Stimulated activated CD8-positive, alpha-beta memory T cell treated with anti-CD3 and anti-CD28 coated beads, Interleukin-15, amount 100 ng/mL, for 48 hours (primary cell): ENCODE measurements around the gene TTC7B.

Experiments
- DNase-seq, 2 donors: peaks; one replicate each; pipeline ENCODE4 v3.0.0-alpha.2; 2020; ENCODE audit warnings: low read depth in 2 of 2

TTC7B gene

DNA sequence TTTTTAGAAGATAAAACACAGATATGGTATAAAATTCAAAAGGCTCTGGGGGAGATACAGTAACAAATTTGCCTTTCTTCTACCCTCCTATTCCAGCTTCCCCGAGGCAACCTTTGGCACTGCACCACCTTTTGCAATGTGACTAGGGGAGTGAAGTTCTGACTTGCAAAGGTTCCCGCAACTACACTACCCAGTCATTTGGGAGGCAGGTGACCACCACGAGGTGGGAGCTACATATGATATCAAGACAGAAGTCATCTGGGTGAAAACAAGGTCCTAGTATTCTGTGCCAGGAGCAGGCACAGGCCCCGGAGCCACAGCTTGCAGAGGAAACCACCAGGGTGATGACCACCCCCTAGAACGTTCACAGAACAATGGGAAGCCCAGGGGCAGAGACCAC is 141.5 kb downstream of the TTC7B start:
- no peak for DNase-seq

DNA sequence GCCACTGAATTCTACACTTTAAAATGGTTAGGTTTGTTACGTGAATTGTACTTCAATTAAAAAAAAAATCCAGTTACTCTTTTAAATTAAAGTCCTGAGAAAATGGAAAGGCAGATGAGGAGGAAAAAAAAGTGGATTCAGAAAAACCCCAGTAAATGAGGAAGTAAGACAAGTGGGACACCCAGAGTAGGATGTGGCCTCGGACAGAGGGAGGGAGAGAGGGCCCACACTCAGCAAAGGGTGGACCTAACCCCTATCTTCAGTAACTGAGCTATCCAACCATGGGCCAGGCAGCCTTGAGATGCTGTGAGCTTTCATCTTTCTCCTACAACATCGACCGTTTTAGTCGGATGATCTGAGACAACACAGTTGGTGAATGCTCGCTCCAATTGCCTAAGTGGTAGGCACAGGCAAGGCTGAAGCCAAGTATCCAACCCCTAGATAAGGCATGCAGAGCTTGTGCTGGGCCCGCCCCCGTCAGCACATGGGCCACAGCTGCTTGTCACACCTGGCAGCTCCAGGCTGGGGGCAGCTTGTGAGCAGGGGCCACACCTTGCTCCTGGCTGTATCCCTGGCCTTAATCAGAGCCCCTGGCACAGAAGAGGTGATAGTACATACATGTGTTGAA is 142.1 kb downstream of the TTC7B start:
- no peak for DNase-seq

DNA sequence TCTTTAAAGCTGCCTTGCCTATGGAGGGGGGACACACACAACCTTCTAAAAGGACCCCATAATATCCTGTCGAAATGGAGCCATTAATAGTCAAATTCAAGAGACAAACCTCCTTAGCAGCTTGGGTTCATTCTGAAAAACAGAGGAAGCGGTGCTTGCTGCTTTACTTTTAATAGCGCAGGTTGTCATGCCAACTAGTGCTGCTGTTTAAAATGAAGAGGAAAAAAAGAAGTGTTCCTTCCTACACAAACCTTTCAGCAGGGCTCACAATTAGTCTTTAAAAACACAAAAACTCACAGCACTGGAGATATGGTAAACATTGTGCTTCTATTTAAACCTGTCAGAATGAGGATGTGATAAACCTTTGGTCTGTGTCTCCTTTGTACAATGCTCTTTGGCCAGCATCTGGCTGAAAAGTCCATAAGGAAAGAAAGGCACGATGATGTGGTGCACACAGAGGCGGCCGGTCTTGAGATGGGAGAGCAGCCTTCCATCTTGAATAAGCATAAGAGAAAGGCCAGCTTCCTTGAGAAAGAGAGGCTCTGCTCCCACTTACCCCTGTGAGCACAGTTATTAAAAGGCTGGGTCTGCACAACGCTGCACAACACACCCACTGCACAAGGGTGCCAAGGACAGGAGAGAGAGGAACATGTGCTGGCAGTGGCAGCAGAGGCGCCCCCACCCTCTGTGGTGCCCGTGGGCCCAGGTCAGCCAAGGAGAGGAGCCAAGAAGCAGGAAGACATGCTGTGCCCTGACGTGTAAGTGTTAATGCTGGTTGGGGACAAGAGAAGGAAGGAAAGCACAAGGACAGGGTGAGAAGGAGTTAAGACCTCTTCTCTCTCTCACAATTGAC is 144.6 kb downstream of the TTC7B start:
- no peak for DNase-seq

DNA sequence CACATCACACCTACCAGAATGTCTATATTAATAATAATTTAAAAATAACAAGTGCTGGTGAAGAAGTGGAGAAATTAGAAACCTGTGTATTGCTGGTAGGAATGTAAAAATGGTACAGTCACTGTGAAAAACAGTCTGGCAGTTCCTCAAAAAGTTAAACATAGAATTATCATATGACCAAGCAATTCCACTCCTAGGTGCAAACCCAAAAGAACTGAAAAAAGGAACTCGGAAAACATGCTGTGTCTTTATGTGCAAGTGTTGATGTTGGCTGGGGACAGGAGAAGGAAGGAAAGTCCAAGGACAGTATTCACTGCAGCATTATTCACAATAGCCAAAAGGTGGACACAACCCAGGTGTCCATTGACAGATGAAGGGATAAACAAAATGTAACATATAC is 146.5 kb downstream of the TTC7B start:
- no peak for DNase-seq

DNA sequence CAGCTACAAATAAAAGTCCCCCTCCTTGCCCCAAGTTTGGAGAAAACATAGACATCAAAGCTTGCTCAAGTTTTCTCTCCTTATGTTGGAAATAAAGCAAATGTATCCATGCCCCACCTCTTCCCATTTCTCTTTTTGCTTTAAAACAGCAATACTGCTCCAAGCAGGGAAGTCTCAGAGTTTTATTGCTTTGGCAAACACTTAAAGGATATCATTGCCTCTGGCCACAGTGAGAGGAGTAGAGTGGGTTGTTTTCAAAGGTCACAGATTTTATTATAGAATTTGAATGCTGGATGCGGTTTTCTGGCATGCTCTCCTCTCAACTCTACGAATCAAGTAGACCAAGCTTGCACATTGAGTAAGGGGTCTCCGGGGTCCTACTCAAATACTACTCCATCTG is 149.7 kb downstream of the TTC7B start:
- no peak for DNase-seq

DNA sequence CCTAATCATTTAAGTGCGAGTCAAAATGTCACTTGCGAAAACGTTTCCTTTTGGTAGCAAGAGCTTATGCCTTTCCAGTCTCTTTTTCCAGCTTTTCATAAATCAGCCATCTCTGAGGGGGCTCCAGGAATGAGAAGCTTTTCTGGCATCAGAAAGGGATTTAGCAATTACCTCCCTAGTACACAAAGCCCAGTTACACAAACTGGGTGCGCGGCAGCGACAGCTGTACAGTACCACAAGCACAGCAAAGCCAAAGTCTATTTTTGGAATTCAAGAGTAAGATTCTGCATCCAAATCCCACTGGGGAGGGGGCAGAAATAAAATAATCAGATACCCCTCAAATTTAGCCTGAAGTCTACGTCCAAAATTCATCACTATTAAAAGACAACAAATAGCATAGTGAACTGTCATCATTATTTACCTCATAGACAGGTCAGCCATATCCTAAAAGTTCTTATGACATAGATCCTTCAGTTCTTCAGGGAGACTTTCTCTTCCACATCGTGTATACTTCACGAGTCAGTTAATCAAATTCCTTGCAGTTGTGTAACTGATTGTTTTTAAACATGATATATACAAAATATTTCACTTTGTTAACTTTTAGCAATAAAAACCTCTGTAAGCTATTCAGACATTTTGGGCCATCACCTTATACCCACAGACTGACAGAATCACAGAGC is 150.8 kb downstream of the TTC7B start:
- no peak for DNase-seq

DNA sequence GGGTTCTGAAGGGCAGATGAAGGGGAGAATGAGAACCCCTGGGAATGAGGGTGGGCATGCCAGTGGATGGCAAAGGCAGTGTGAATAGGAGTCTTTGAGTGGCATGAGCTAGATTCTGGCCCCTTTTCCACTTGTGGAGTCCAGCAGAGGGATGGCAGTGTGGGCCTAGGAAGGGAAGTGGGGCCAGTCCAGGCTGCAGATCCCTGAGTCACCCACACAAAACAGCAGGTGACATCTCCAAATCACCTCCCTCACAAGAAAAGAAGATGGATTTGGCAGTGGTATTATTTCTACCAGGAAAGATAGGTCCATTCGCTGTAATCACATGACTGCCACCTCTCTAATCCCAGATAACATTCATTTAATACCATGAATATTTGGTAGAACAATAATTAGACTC is 151.3 kb downstream of the TTC7B start:
- no peak for DNase-seq

DNA sequence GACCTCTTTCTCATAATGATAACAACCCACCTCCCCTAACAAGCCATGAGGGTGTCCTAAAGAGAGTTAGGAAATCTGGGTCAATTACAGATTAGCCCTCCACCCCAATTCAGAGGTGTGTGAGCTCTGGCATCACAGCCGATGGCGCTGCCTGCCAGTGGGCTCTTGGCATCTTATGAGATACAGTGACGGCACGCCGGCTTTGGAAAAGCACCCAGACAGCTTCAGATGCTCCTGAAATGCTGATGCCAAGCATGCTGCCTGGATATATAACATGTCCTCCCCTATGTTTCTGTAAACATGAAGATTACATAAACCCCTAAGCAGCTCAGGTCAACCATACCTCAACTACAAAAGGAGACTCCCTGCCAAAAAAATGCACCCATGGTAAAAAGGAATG is 152.6 kb downstream of the TTC7B start:
- no peak for DNase-seq

DNA sequence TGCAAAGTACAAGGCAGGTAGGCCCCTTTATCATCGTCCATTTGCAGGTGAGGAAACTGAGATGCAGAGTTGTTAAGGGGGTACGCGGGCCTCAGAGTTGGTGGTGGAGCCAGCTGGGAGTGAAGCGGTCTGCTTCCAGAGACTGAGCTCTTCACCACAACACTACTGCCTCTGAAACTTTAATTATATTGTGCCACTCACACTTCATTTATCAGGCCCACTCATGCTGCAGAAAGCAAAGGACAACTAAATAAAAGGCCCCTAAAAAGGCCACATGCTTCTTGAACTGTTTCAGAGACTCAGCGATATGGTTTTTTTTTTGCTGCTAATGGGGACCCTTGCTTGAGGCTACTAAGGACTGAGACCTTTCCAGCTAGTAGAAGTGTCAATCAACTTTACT is 153.1 kb downstream of the TTC7B start:
- no peak for DNase-seq

DNA sequence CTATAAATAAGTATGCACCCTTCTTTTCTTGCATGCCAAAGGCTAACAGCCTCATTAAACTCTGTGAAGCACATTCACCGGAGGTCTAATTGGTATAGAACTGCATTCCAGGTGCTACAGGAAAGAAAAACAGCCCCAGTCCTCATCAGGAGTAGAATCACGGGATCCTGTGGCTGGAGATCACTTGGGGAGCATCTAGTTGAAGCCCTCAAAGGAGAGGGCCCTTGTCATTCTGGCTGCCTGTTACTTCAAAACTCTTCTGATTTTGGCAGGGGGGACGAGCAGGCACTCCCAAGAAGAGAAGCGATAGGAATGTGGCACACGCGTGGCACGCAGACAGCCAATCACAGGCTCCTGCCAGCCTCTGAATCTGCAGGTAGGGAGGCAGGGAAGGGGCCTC is 154.4 kb downstream of the TTC7B start:
- DNase-seq: no peak

DNA sequence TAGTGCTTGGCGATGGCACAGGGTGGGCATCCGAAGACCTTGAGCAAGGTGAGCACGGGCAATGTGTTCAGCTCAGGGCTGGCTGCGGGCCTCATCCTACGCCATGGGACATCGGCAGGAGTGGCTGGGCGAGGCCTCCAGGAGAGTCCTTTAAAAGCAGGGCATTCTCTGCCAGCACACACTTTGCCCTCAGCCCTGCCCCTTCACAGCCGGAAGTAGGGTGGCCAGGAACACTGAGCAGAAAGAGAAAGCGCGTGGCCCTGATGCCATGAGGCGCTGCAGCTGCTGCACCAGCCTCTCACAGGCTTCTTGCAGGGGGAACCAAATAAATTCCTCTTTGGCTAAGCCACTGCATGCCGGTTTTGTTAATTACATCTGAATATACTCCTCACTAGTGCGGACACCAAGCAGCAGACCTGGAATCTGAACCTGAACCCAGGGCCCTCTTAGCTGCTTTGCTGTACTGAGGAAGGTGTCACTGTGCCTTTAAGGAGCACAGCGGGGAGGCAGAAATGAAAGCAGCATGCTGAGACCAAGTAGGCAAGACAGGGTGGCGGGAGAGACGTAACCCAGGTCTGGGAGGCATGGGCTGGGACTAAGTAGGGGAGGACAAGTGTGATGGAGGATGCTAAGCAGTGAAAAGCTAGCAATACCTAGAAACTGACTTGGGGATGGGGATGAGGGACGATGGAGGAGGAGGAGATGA is 155.2 kb downstream of the TTC7B start:
- no peak for DNase-seq

DNA sequence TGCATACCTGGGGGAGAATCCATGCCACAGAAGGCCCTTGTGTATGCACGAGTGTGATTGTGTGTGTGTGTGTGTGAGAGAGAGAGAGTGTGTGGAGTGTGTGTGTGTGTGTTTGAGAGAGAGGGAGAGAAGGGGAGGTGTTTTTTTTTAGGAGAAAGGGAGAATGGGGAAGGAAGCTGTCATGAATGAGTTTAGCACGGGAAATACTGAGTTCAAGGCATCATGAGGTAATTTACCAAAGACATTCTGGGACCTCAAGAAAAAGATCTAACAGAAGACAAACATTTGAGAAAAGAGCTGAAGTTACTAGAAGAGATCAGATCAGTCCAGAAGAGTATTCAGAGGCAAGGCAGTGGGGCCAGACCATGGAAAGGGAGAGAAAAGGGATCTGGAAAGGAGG is 157.1 kb downstream of the TTC7B start:
- DNase-seq: no peak

DNA sequence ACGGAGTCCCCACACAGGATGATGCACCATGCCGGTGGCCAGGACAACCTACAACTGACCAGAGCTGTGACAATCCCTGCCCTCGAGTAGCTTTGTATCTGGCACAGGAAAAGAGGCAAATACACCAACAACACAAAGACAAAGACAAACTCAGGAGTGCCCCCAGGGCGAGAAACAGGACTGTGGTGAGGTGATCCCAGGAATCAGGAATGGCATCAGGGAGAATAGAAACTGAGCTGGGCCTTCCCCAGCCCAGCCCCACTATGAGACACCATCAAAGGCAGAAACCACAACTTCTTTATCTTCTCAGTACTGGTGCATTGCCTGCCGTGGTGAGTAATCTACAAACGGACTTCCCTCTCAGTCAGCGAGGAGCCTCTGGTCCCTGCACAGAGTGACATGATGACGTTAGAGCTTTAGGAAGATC is 157.7 kb downstream of the TTC7B start:
- DNase-seq: peak in 1 of 2 donors; percentile 6

DNA sequence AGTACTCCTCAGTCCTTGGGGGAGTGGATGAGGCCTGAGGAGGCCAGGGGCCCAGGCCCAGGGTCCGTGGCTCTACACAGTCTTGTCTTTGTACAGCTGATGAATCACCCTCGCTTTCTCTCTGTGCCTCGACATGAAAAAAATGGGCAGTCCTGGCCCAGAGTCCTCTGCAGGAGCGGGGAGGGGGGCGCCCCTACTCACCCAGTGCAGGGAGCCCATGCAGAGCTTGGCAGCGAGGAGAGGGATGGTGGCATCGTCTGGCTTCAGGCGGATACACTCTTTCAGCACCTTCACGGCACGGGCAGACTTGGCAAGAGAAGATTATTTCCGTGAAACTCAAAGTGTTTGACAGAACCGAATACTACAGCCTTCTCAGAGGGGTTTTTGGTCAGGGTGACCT is 159.3 kb downstream of the TTC7B start:
- no peak for DNase-seq

DNA sequence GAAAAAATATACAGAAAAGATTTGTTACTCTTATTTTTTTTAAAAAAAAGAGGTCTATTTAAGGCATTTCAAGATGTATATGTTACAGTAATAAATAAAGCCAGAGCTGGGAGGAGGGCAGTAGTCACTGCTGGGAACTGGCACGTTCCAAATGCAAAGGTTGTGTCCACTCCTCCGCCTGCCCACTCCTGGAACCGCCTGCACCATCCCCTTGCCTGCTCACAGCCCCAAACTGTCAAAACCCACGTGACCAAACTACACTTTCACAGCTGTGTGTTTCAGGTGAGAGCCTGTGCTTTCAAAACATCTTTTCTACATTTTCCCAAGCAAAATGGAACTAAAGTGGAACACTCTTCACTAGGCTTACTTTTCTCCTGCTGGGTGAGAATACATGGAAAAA is 160.4 kb downstream of the TTC7B start:
- no peak for DNase-seq

DNA sequence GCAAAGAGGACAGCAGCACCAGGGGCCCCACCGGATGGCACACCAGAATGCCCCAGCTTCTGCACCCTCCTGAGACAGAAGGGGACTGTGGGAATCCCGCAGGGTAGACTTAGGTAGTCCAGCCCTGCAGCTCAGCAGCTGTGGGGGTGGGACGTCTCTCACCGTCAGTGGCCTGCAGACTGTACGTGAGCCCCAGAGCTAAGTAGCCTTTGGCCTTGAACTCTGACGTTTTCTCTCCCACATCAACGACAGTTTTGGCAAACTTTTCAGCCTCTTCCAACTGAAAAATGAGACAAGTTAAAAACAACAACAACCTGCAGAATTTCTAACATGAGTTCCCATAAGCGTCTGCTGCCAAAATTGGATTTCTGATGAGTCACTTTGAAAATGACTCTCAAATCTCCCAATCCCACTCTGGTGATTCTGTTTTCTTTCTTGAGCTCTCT is 161.4 kb downstream of the TTC7B start:
- no peak for DNase-seq

DNA sequence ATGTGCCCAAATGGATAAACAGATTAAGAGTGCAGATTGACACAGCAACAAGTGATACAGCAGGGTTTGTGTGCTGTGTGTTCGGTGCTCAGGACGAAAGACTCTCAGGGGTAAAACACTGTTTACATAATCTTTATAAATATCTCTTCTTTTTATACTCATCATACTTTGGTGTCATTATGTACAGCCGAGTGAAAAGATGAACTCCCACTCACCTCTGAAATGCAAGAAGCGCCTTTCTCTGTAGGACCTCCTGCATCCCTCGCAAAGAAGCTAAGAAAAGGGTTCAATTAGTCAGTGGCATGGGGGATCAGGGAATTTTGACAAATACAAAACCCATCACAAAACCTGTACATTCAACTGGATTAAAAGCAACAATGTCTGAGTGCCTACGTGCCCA is 163.6 kb downstream of the TTC7B start:
- no peak for DNase-seq

DNA sequence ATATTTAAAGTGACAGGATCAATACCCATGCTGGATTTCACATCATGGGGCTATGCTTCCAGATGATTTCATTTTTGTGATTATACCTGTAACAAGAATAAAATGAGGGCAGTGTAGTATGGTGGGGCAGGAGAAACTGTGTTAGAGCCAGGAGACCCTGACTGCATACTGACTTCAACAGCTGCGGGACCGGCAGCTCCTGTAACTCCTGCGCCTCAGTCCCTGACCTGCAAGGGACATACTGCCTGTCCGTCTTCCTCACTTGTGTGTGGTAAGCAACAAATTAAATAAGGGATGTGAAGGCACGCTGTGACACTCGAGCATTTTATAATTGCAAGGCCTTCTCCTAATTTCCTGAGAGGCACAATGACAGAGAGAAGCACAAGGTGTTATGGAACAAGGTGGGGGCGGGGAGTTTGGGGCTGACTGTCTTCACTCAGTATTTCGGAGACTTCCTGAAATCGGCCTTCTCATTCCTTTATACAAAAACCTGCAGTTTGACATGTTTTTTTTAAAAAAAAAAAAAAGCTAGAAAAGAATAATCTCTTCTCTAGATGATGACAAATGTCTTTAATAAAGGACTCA is 164.2 kb downstream of the TTC7B start:
- DNase-seq: no peak

DNA sequence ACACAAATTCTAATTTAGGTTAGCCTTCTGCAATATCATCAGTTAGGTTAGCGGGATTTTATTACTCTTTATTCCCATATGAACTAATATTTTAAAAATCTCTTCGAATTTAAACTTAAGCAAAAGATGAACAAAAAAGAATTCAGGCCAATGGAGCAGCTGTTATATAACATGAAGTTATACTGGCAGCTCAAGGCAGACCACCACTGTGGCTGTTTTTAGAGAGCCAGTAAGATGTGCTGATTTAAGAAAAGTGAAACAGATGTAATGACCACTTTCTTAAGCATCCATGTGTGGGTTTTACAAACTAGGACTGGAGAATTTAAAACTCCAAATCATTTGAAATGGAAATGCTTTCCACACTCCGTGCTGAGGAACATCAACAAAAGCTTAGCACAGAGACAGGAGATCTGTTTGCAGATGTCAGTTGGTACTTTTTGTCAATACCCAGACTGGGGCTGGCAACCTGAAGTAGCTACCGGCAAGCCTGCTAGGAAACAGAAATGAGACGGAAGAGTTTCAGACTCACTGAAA is 164.9 kb downstream of the TTC7B start:
- DNase-seq: no peak

DNA sequence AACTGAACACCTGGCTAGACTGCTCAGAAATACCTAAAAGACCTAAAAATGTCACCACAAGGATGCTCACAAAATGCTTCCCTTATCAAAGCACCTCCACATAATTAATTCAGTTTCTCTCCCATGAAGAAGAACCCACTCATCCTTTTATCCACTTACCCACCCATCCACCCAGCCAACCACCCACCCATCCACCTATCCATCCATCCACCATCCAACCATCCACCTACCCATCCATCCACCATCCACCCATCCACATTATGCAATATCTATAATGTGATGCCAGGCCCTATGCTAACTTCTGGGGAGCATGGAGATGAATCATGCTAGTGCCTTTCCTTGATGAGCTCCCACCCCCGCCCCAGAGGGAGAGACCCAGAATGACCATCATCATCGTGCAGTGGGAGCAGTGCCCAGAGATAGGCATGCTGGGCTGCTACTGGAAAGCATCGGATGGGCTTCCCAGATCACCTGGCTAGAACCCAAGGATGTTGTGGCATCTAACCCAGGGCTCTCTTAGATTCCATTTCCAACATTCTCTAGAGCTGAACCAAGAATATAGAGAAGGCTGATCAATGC is 166.6 kb downstream of the TTC7B start:
- DNase-seq: no peak

DNA sequence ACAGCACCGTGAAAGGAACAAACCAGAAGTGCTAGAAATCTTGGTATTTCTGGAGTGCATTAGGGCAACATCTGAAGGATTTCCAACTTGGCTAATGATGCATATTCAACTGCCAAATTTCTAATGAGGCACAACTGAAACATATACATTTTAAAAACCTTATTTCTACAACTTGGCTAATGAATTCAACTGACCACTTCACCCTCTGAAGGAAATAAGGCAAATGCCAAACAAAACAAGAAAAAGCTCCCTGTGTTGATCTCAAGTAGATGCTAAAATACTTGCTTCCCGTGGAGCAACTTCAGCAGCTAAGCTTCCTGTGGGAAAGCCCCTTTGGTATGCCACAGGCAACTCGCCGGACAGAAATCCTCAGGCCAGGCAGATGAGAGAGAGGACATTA is 167.1 kb downstream of the TTC7B start:
- no peak for DNase-seq
